ENCODE results near the gene SYNE1.

Gene SYNE1

DNA sequence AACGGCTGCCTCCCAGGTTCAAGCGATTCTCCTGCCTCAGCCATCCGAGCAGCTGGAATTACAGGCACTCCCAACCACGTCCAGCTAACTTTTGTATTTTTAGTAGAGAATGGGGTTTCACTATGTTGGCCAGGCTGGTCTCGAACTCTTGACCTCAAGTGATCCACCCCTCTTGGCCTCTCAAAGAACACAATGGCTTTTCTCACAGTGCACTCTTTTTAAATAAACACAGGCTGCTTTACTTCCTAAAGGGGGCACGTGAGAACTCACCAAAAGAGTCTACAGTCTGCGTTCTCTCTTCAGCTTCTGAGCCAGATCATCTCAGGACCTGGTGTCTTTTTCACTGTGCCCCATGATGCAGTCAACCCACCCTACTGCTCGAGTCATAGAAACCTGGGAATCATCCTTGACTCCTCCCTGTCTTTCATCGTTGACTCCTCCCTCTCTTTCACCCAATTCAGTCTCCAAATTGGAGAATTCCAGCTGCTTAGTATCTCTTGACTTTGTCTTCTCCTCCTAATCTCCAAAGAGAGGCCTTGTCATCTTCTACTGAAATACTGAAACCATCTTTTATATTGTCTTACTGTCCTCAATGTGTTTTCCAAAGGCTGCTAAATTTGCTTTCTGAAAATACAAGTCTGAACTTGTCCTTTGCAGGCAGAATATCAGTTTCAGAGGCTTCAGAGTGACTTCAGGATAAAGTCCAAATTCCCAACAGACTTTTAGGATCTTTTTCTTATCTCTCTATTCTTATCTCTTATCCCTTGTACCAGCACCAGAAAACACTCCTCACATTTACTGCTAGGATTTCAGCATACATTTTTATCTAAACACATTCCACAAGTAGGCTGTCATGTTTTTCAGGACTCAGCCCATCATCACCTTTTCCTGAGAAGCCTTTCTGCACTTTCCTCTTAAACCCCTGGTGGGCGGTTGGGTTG lies 323.4 kb downstream of the SYNE1 start:
- no peak for DNase-seq (ENCODE audit: low spot score)

DNA sequence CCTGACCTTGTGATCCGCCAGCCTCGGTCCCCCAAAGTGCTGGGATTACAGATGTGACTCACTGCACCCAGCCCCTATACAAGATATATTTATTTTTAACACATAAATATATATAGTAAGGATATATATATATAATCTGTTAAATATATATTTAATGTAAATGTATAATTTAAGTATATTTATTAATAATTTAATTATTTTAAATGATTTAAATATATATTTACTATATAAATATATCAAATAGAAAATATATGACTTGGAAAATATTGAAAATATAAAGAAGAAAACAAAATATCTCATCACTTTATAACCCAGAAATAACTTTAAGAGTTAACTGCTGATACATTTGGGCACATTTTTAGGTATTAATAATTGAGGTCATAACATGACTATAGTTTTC lies 324.7 kb downstream of the SYNE1 start:
- DNase-seq (ENCODE audit: low spot score): no peak

DNA sequence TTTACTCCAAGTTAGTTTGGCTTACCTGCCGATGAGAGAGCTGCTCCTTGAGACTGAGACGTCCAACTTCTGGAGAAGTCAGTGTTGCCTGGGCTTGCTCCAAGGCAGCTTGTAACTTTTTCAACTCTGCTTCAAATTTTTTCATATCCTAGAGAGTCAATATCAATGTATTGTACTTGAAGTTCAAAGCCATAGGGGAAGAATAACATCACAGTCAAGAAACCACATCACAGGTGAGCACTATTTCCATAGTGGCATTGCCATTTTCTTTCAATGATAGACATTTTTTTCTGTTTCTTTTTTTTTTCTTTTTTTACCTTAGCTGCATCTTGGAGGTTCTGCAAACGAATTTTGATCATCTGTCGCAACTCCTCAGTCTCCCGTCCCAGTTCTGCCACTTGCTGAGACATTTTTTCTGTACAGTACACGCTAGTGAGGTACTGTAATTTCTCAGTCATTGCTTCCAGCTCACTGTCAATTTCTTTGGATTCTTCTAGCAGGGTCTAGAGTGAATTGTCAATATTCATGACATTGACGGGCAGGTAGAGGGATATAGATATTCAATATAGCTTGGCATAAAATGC lies 326.7 kb downstream of the SYNE1 start:
- DNase-seq (ENCODE audit: low spot score): peak; percentile 44

DNA sequence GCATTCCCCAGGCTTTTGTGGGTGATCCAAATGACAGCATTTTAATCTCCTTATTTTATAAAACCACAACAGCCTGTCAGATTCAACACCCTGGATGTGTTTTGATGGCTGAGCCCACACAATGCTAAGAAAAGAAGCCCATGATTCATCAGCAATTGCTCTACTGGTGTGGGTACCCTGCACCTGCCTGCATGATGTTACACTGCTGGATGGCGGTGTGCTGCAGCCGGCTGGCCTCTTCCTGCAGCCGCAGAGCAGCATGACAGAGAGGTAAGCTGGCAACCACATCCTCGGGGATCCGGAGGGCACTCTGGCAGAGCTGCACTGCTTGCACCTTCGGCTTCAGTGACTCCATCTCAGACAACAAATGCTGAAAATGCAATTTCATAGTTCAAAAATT lies 327.5 kb downstream of the SYNE1 start:
- DNase-seq (ENCODE audit: low spot score): peak; percentile 83

DNA sequence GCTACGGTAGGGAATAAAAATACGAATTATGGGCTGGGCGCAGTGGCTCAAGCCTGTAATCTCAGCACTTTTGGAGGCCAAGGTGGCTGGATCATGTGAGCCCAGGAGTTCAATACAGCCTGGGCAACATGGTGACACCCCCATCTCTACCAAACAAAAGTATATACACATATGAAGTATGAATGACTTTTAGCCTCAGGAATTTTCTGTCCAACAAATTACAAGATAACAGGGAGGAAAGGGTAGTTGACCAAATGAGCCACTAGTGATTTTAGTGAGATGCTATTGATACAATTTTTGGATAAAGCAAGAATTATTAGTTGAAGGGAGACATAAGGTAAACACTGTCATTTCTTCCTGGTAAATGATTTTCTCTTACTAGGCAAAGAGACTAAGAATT lies 328.2 kb downstream of the SYNE1 start:
- no peak for DNase-seq (ENCODE audit: low spot score)

GRCh38 chr6:152308306-152308705 lies 328.9 kb downstream of the SYNE1 start:
- DNase-seq (ENCODE audit: low spot score): no peak

GRCh38 chr6:152305672-152306071 lies 331.5 kb downstream of the SYNE1 start:
- DNase-seq (ENCODE audit: low spot score): no peak

GRCh38 chr6:152301765-152302568 lies 335.2 kb downstream of the SYNE1 start:
- DNase-seq (ENCODE audit: low spot score): peak; percentile 86

DNA sequence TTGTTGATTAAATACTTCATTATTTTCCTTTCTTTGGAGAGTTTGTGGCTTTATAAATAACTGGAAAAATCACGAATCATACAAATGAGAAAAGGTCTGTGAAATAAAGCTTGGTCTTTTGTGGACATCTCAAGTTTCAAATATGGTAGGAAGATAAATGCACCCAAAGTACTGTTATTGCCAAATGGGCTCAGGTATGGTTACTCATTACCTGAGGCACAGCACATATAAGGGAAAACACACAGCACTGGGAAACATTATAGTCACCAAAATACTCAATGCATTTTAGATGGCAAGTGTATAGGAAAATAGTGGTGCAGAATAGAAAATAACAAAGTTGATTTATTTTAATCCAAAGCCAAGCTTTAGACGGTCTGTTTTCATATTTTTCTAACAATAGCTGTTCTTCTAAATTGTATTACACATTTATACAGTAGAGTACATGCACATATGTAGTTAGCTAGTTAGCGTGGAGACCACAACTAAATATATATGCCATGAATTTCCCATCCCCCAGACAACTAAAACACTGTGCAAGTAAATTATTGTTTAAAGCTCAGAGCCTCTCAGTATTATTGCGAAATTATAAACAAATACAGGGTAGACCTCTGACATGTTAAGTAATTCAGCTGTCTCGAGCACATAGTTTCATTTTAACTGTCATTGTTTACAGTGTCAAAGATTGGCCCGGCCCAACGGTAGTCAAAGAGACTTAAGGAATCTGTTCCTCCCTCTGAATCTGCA lies 336.0 kb downstream of the SYNE1 start:
- no peak for DNase-seq (ENCODE audit: low spot score)

DNA sequence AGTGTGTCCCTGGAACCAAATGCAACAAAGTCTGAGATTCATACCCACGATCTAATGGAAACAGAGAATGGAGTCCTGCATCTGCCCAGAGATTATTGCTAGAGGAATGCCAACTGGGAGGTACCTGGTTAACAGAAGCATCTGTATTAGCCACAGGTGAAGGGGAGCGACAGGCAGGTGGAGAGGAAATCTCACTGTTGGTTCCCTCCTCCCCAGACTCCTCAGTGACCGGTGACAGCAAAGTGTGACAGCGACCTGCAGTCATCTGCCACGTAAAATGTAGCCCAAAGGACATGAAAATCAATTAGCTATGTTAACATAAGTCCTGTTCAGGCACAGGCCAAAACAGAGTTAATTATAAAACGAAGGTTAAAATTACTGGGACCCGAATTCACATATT lies 336.6 kb downstream of the SYNE1 start:
- DNase-seq (ENCODE audit: low spot score): peak; percentile 7

DNA sequence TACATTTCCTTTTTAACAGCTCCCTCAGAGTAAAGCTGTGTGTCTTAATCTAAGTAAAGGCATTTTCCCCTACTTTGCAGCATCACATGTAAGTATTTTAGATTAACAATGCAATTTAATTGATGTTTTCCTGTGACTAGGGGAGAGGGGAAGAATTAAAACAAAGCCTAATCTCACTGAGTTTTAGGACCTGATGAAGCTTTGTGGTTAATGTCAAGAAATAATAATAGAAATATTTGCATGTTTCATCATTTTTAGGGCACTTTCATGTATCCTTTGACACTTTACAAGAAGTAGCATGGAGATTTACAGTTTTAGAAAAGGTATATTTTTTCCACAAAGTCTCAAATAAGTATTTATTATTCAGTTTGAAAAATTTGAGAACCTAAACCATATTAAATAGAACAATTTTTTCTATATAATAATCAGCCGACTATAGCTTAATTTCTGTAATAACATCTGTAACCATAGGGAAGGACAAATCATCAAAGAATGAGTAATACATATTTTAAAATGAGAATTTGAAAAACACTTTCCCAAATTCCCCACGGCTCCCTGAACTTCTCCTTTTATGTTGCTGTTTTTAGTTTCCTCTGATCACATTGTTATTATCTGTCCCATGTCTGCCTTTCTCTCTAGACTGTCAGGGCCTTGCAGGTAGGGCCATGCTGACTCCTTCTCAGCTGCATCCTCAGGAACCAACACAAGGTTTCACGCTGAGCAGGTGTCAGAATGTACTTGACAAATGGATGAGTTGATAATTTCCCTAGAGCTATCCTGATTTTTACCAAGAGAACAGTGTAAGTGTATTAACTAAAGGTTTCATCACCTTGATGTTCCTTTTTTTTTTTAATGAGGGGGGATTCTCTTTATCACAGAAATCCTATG lies 338.1 kb downstream of the SYNE1 start:
- no peak for DNase-seq (ENCODE audit: low spot score)

GRCh38 chr6:152298055-152298647 lies 339.0 kb downstream of the SYNE1 start:
- no peak for DNase-seq (ENCODE audit: low spot score)

DNA sequence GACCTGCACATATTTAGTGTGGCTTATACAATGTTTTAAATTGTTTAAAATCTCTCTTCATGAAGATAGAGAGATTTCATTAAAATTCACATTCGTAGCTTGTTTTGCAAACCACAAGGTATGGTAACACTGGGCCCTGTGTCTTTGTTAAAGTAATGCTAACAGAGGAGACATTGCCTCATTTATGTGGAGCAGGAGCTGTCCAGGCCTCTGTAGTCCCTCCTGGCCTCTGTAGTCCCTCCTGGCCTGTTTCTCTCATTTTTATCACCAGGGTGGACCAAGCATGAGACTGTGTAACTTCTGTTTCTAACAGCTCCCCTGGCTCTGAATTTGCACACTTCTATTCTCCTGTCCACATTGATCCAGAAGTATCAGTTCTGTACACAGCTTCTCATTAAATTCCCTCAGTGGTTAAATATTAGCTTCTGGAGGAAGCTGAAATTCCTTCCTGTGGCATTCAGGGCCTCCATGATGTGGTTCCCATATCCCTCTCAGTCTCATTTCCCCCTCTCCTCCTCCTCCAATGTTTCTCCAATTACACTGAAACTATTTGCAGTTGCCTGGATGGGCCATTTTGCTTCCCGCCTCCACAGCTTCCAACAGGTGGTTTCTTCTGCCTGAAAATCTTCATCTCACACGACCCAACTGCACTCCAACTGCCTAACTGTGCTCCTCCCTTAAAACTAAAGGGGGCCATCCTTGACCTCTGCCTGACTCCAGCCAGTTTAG lies 340.4 kb downstream of the SYNE1 start:
- no peak for DNase-seq (ENCODE audit: low spot score)

GRCh38 chr6:152295920-152296319 lies 341.2 kb downstream of the SYNE1 start:
- DNase-seq (ENCODE audit: low spot score): no peak

DNA sequence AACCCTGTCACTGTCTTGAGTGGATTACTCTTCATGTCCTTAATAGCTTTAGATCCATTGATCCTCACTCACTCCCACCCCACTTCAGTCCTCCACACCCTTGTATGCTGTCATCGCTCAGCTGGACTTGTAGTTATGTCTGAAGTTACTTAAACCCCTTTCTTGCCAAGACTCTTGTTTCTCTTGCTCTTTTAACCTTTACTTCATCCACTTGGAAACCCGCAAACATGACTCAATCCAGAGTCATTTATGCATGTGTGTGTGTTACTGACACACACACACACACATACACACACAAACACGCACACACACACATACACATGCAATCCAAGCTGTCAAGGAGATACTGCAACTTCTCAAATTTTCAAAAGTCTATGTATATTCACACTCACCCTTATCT lies 341.8 kb downstream of the SYNE1 start:
- no peak for DNase-seq (ENCODE audit: low spot score)

- no peak for DNase-seq (ENCODE audit: low spot score)
Measured at GRCh38 chr6:152293404-152293803, 343.8 kb downstream of the SYNE1 start.

GRCh38 chr6:152292555-152292954 lies 344.6 kb downstream of the SYNE1 start:
- no peak for DNase-seq (ENCODE audit: low spot score)

DNA sequence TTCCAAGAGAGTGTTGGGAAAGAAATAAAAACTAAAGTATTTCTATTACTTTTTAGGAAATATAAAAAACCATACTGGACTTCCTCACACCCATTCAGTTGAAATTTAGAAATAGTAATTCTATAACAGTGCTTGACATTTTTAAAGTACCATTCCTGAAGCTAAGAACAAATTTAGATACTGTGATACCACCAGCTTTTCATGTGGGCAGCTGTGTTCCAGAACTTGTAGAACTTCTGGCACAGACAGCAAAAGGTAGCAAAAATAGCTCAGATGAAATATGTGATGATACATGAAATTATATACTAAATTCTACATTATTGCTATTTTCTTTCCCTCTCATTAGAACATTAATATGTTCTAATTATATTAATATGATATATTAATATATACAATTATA lies 346.5 kb downstream of the SYNE1 start:
- DNase-seq (ENCODE audit: low spot score): no peak

- no peak for DNase-seq (ENCODE audit: low spot score)
Measured at GRCh38 chr6:152277826-152278329, 359.3 kb downstream of the SYNE1 start.

DNA sequence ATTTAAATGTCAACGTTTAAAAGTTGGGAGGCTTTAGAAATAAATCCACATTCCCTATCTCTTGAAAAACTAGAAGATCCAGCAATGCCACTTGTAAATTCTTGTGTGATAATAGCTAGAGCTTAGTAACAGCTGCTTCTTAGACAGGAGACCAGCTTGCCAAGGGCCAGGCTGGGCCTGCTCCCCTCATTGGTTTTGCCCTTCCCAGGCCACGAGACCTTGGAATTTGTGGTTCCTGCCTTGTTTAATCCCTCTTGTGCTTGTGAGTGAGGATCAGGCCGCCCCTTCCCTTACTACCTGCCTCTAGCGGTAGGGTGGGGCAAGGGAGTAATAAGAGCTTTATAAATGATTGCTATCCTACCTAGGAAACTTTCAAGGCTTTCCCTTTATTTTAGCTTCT lies 363.5 kb downstream of the SYNE1 start:
- no peak for DNase-seq (ENCODE audit: low spot score)

All from CD4-positive, alpha-beta T cell treated with Interleukin-6 at 100 ng/mL for 8 hours (primary cell).